Hepatocyte (in vitro differentiated cells): Measurements from ENCODE around the gene C12orf42. TPM values are rescaled to one million over a fixed set of nuclear protein-coding genes. Genes with fewer than 3 reads are reported as not detected.

ENCODE experiments used
- DNase-seq: peaks from one replicate; pipeline ENCODE4 v3.0.0-alpha.2; 2016; ENCODE audit warnings: low spot score
- H2AFZ ChIP-seq: fragments of 200-600 bp; sonication (generic); 2 replicates; pipeline ENCODE4 v1.6.0; 2016; ENCODE audit warnings: antibody characterized with exemption, mild to moderate bottlenecking
- H3K27ac ChIP-seq: fragments of 200-600 bp; sonication (generic); 2 replicates; pipeline ENCODE4 v1.5.1; 2016; ENCODE audit warnings: mild to moderate bottlenecking
- H3K27me3 ChIP-seq: fragments of 200-600 bp; sonication (generic); 2 replicates; pipeline ENCODE4 v1.6.1; 2016
- H3K36me3 ChIP-seq: fragments of 200-600 bp; sonication (generic); replicated peaks from 2 replicates; pipeline ENCODE4 v1.5.1; 2016; ENCODE audit warnings: low read depth; ENCODE audit not compliant: insufficient read depth
- H3K4me1 ChIP-seq: fragments of 200-600 bp; sonication (generic); 2 replicates; pipeline ENCODE4 v1.5.1; 2016; ENCODE audit warnings: mild to moderate bottlenecking, moderate library complexity; ENCODE audit not compliant: insufficient read depth
- H3K4me2 ChIP-seq: fragments of 200-600 bp; sonication (generic); 2 replicates; pipeline ENCODE4 v1.6.0; 2016
- H3K4me3 ChIP-seq: fragments of 200-600 bp; sonication (generic); 2 replicates; pipeline ENCODE4 v1.5.1; 2016; ENCODE audit warnings: mild to moderate bottlenecking
- H3K79me2 ChIP-seq: fragments of 200-600 bp; sonication (generic); 2 replicates; pipeline ENCODE4 v1.6.0; 2017; ENCODE audit warnings: mild to moderate bottlenecking
- H3K9me2 ChIP-seq: fragments of 200-600 bp; sonication (generic); replicated peaks from 2 replicates; pipeline ENCODE4 v1.6.0; 2017; ENCODE audit warnings: mild to moderate bottlenecking; ENCODE audit not compliant: insufficient read depth
- H3K9me3 ChIP-seq: fragments of 200-600 bp; sonication (generic); 2 replicates; pipeline ENCODE4 v1.5.1; 2016; ENCODE audit warnings: low read depth, mild to moderate bottlenecking
- H4K20me1 ChIP-seq: fragments of 200-600 bp; sonication (generic); 2 replicates; pipeline ENCODE4 v1.6.0; 2016; ENCODE audit warnings: mild to moderate bottlenecking; ENCODE audit not compliant: insufficient read depth, poor library complexity, severe bottlenecking
- CTCF ChIP-seq: fragments of 200-600 bp; sonication (generic); IDR thresholded peaks from 2 replicates; pipeline ENCODE4 v1.5.1; 2016; ENCODE audit warnings: antibody characterized with exemption, mild to moderate bottlenecking; ENCODE audit not compliant: poor library complexity
- EZH2 ChIP-seq: fragments of 200-600 bp; sonication (generic); IDR thresholded peaks from 2 replicates; pipeline ENCODE4 v1.6.1; 2016; ENCODE audit warnings: antibody characterized with exemption, mild to moderate bottlenecking, borderline replicate concordance
- EZH2phosphoT487 ChIP-seq: fragments of 200-600 bp; sonication (generic); IDR thresholded peaks from one replicate; pipeline ENCODE4 v1.6.1; 2018; ENCODE audit warnings: antibody characterized with exemption, mild to moderate bottlenecking, low read depth, moderate library complexity; ENCODE audit not compliant: unreplicated experiment, severe bottlenecking
- WGBS: methylation state at CpG from one replicate; pipeline ENCODE4 v1.1.6; 2016; ENCODE audit warnings: low lambda C conversion rate; ENCODE audit errors: missing lambda C conversion rate; 5-methylcytosine and 5-hydroxymethylcytosine counted together
- polyA plus RNA-seq: library from polyadenylated mRNA; unstranded; fragments of >200 nt; fragmentation: Nextera tagmentation; extraction: Ambion mirVana; gene quantifications from 2 replicates; pipeline ENCODE4 v1.2.1, GENCODE V29; 2016
- total RNA-seq: library from RNA; depleted of rRNA; stranded (reverse); fragments of >200 nt; gene quantifications from 2 replicates; pipeline ENCODE4 v1.2.3, GENCODE V29; 2014

C12orf42 gene
- total and polyA plus RNA-seq, 2 experiments from 2014 or later: not detected

- Histone ChIP-seq H3K4me3 (no peak overlapping the region), H3K36me3 (no peaks in the 10 kb centered on the region), H3K79me2 (no peaks in the 10 kb centered on the region), H3K9me2 (no peaks in the 10 kb centered on the region), H4K20me1 (no peaks in the 10 kb centered on the region), H3K27me3 (no peaks in the 10 kb centered on the region), H3K4me2 (no peak overlapping the region), H3K9me3 (no peaks in the 10 kb centered on the region), H2AFZ (no peak overlapping the region), H3K4me1 (no peaks in the 10 kb centered on the region), H3K27ac (no peak overlapping the region)
- DNase-seq: no peak
- WGBS: 72% methylated on average over 1 of the region's 1 CpG
- TF ChIP-seq EZH2 (no peak), EZH2phosphoT487 (no peak), CTCF (no peak)
These were observed 28.0 kb upstream of the C12orf42 start for GRCh38 chr12:103523771-103524170.

GRCh38 chr12:103520686-103521215 is 25.0 kb upstream of the C12orf42 start:
- H3K4me2 ChIP-seq: no peak overlapping the region
- H3K4me3 ChIP-seq: no peak overlapping the region
- no peak for DNase-seq
- H3K9me2 ChIP-seq: no peaks in the 10 kb centered on the region
- 76% methylated on average over 2 of the region's 2 CpGs for WGBS
- H2AFZ ChIP-seq: no peak overlapping the region
- no peaks in the 10 kb centered on the region for H3K36me3 ChIP-seq
- H3K4me1 ChIP-seq: no peaks in the 10 kb centered on the region
- no peaks in the 10 kb centered on the region for H3K27me3 ChIP-seq
- H4K20me1 ChIP-seq: no peaks in the 10 kb centered on the region
- no peaks in the 10 kb centered on the region for H3K9me3 ChIP-seq
- no peak overlapping the region for H3K27ac ChIP-seq
- no peaks in the 10 kb centered on the region for H3K79me2 ChIP-seq
- TF ChIP-seq EZH2 (no peak), EZH2phosphoT487 (no peak), CTCF (no peak)

GRCh38 chr12:103519632-103520031 is 23.9 kb upstream of the C12orf42 start:
- H3K27me3 ChIP-seq: no peaks in the 10 kb centered on the region
- H4K20me1 ChIP-seq: no peaks in the 10 kb centered on the region
- H3K36me3 ChIP-seq: no peaks in the 10 kb centered on the region
- H3K9me2 ChIP-seq: no peaks in the 10 kb centered on the region
- TF ChIP-seq CTCF (no peak), EZH2 (no peak), EZH2phosphoT487 (no peak)
- H2AFZ ChIP-seq: no peak overlapping the region
- no peak overlapping the region for H3K4me3 ChIP-seq
- H3K27ac ChIP-seq: no peak overlapping the region
- no peaks in the 10 kb centered on the region for H3K79me2 ChIP-seq
- H3K4me2 ChIP-seq: no peak overlapping the region
- no peaks in the 10 kb centered on the region for H3K9me3 ChIP-seq
- 80% methylated on average over 2 of the region's 2 CpGs for WGBS
- no peak for DNase-seq
- no peaks in the 10 kb centered on the region for H3K4me1 ChIP-seq

- H3K9me3 ChIP-seq: no peaks in the 10 kb centered on the region
- no peaks in the 10 kb centered on the region for H4K20me1 ChIP-seq
- no peak overlapping the region for H3K4me3 ChIP-seq
- H3K27me3 ChIP-seq: no peaks in the 10 kb centered on the region
- no peak for TF ChIP-seq CTCF
- no peak for TF ChIP-seq EZH2
- no peak for TF ChIP-seq EZH2phosphoT487
- no peak overlapping the region for H3K4me2 ChIP-seq
- H3K4me1 ChIP-seq: no peaks in the 10 kb centered on the region
- no peak for DNase-seq
- H3K9me2 ChIP-seq: no peaks in the 10 kb centered on the region
- H2AFZ ChIP-seq: no peak overlapping the region
- WGBS: 75% methylated on average over 2 of the region's 2 CpGs
- H3K79me2 ChIP-seq: no peaks in the 10 kb centered on the region
- no peaks in the 10 kb centered on the region for H3K36me3 ChIP-seq
- no peak overlapping the region for H3K27ac ChIP-seq
These were observed 23.1 kb upstream of the C12orf42 start for GRCh38 chr12:103518899-103519298.
